Renal cortex interstitium (tissue), 11 donors: ENCODE data around the gene THOC6. TPM values are rescaled to one million over a fixed set of nuclear protein-coding genes. Genes with fewer than 3 reads are reported as not detected.

ENCODE experiments used
- DNase-seq, 11 donors: peaks; one replicate each; pipeline ENCODE4 v3.0.0-alpha.2; 2013; ENCODE audit warnings: low read depth in 9 of 11, low spot score in 4 of 11; ENCODE audit errors: extremely low read depth in 1 of 11
- polyA plus RNA-seq, 3 donors: library from polyadenylated mRNA; unstranded; fragments of 120-200 nt; gene quantifications; one replicate each; pipeline ENCODE4 v1.2.1, GENCODE V29; 2013; ENCODE audit not compliant: insufficient read length in 3 of 3

The THOC6 gene
- polyA plus RNA-seq, 3 donors = 28.2 to 35.9 (median 30.5) TPM

DNA sequence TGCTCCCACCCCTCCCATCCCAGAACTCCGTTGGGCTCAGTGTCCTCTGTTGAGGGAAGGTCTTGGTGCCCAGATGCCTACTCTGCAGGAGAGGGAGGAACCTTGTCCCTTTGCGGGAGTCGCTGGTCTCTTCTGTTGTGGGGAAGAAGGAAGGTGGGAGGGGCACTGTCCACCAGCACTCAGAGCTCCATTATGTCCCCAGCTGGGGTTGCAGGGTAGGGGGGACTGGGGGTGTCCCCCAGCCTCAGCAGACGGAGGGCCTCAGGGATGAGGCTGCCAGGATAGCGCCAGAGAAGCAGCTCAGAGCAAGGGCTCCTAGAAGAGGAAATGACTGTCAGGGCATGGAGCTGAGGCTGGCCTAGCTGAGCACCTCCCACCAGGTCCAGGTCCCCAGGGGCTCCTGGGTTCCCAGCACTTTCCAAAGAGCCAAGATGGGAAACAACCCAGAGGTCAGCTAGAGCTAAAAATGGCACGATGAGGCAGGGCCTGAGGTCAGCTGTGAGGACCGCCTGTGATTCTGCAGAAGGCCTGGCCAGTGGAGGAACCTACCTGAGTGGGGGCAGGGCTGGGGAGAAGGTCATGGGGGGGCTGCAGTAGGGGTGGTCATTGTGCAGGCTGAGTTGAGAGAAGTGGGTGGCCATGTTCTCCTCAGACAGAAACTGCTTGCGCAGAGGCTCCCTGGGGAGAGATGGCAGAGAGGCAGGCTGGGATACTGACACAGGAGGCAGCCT lies 986 bp upstream of the THOC6 start:
- no peak for DNase-seq

DNA sequence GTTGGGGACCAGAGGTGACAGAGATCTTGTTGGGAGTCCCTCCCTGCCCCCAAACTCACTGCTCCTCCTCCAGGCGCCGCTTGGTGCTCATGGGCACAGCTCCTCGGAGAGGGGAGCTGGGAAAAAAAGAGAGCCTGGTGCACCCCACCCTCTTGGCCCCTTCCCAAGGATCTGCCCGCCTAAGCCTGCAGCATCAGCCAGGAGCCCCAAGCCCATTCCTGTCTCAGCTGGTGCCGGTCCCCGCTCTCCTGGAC lies 493 bp upstream of the THOC6 start:
- DNase-seq = no peak

DNA sequence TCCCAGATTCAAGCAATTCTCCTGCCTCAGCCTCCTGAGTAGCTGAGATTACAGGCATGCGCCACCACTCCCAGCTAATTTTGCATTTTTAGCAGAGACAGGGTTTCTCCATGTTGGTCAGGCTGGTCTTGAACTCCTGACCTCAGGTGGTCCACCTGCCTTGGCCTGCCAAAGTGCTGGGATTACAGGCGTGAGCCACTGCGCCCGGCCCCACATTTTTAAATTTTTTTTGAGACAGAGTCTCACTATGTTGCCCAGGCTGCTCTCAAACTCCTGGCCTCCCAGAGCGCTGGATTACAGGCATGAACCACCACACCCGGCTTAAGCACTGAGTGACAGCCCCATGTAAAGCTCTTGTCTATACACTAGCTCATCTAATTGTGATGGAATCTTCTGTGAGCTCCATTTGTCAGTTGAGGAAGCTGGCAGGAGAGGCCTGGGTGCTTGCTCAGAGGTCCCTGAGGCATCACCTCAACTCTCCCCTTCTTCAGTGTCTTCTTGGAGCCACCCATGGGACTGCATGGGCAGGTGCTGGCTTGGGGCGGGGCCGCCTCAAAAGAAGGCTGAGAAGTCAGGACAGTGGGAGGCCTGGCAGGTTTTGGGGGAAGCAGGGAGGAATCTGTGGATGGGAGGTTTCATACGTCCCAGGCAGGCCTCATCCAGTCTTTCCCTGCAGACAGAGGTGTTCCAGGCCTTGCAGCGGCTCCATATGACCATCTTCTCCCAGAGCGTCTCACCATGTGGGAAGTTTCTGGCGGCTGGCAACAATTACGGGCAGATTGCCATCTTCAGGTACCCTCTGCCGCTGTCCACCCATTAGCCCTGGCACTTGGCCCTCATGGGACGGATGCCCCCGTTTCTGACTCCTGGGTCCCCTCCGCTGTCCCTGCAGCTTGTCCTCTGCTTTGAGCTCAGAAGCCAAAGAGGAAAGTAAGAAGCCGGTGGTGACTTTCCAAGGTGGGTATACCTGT lies 1.5 kb downstream of the THOC6 start:
- DNase-seq = no peak

DNA sequence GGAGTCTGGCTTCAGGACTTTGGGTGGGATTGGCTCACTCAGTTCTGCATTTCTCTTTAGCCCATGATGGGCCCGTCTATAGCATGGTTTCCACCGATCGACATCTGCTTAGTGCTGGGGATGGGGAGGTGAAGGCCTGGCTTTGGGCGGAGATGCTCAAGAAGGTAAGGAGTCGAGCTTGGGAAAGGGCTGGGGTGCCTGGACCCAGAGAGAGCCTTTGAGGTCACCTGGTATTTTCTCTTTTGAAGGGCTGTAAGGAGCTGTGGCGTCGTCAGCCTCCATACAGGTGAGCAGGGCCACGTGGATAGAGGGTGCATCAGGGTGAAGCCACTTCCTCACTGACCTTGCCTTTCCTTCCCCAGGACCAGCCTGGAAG lies 2.2 kb downstream of the THOC6 start:
- DNase-seq = no peak

DNA sequence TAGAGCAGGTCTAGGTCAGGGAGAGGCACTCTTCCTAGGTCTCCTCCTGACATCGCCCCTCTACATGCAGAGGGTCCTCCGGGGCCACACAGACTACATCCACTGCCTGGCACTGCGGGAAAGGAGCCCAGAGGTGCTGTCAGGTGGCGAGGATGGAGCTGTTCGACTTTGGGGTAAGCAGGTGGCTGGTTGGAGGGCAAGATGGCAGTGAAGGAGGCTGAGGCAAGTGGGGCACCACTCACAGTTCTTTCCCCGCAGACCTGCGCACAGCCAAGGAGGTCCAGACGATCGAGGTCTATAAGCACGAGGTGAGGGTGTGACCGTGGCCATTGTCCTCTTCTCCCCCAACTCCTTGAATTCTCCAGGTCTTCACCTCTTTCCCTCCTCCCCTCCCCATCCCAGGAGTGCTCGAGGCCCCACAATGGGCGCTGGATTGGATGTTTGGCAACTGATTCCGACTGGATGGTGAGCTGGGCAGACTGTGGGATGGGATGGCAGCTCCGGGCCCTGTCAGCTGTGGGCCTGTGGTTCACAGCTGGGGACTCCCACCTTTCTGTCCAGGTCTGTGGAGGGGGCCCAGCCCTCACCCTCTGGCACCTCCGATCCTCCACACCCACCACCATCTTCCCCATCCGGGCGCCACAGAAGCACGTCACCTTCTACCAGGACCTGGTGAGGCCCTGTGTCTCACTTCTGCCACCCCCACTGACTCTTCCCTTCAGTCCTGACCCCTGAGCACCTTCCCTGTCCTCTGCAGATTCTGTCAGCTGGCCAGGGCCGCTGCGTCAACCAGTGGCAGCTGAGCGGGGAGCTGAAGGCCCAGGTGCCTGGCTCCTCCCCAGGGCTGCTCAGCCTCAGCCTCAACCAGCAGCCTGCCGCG lies 3.0 kb downstream of the THOC6 start:
- no peak for DNase-seq

DNA sequence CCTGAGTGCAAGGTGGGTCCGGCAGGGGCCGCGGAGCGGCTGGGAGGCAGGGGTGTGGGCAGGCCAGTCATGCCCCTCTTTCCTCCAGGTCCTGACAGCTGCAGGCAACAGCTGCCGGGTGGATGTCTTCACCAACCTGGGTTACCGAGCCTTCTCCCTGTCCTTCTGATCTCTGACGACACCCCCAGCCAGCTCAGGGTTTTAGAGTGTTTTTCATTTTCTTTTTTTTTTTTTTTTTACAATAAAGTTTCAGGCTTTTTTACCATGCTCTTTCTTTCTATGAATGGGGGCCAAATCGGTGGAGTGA lies 3.6 kb downstream of the THOC6 start:
- DNase-seq = no peak

DNA sequence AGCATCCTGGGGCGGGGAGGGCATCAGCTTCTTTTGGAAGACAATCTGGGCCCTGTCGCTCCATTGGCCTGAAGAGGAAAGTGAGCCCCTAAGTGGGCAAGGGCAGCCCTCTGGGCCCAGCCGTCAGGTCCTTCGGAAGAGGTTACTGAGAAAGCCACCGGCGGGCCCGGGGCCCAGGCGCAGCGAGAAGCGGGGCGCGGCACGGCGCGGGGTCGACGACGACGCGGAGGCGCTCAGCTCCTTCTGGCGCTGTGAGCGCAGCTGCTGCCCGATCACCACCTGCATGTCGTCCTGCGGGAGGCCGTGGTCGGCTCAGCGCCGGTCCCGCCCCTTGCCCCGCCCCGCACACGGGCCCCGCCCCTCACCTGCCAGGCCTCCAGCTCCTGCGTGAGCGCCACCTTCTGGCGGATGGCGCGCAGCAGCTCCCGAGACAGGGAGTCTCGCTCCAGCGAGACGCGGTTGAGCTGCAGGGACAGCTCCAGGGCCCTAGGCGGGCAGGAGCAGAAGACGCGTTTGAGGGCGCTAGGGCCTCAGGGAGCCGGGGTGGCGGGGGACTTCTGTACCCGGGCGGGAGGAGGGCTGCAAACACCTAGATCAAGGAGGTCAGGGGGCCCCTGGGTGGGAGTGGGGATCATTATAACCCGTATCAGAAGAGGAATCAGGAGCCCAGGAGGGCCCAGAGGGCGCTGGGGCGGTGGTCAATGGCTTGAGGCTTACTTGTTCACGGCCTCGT lies 4.3 kb downstream of the THOC6 start:
- peak in 3 of 11 donors; percentile 80 to 83 (median 82) for DNase-seq

DNA sequence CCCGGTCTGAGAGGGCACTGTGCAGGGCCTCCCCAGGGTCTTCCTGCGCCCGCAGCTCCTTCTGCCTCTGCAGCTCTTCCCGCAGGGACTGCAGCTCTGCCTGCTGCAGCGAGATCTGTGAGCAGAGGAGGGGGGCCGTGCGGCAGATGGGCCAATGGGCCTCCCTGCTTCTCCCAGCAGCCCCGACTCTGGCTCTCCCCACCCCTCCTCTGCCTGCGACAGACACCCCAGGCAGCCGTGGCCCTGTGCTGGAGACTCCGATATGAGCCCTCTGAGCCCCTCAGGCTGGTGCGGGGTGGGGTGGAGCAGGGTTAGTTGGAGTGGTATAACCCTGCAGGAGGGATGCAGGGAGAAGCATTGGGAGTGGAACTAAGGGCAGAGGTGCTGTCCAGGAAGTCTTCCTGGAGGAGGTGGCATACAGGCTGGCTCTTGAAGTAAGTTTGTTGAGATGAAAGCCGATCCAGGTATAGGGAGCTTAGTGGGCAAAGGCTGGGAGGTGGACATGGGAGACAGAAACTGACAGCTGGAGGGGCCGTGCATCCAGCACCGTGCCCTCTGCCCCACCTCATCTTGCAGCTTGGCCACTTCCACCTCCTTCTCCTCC lies 5.0 kb downstream of the THOC6 start:
- DNase-seq = no peak

DNA sequence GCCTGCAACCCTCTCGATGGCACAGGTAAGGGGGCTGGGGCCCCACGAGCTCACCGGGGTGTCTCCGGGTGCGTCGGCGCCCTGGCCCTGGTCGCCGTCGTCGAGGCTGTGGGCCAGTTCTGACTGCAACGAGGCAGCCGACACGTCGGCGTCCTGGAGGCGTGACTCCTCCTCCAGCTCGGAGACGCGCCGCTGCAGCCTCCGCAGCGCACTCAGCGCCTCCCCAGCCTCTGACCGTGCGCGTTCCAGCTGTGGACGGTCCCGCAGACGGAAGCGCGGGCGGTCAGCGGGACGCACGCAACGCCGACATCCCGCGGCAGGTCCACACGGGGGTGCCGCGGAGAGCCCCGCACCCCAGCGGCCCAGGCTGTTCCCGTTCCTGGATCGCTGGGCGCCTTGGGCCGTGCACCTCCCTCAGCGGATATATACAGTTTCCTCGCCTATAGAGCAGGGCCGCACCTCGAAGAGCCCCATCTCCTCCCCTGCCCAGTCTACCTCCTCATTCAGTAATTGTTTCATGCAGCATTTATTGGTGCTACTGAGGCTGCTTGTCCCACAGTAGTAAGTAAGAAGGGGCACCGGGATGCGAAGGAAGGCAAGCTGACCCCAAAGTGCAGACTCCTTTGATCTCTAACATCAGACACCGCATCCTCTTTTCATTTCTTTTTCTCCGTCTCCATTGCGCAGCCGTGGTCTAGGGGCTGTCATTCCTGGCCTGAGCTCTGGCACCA lies 5.8 kb downstream of the THOC6 start:
- DNase-seq = no peak

DNA sequence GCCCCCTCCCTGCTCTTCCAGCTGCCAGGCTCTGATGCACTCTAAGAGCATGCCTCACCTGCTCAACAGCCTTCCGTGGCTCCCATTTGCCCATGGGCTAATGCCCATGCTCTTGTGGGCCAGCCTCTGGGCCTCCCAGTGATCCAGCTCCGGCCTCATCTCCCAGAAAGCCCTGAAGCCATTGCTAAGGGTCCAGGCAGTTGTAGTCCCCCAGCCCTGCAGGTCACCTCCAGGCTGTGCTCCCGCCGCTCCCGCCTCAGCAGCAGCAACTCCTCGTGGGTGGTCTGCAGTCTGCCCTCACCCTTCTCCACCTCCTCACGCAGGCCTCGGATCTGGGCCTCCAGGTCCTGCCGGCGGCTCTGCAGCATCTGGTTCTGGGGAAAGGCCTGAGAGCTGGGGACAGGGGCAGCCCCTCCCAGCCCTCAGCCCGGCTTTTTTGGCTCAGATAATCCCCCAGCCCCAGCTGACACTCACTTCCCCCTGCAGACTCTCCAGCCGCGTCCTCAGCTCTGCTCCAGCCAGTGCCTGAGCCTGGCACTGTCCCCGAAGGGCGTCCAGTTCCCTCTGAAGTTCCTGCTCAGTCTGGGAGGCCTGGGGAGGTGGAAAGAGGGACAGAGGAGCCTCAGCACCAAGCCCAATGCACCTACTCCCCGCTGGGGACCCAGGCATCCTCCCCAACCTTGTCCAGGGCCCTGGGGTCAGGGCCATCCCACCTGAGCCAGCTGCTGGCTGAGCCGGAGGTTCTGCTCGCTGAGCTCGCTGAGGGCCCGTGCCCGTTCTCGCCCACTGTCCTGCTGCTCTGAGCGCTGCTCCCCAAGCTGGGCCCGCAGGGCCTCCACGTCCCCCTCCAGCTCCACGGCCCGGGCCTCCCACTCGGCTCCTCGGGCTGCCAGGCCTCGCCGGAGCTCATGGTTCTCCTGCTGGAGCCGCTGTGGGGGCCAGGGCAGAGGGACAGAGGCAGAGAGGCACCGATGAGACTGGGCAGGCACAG lies 6.7 kb downstream of the THOC6 start:
- no peak for DNase-seq

DNA sequence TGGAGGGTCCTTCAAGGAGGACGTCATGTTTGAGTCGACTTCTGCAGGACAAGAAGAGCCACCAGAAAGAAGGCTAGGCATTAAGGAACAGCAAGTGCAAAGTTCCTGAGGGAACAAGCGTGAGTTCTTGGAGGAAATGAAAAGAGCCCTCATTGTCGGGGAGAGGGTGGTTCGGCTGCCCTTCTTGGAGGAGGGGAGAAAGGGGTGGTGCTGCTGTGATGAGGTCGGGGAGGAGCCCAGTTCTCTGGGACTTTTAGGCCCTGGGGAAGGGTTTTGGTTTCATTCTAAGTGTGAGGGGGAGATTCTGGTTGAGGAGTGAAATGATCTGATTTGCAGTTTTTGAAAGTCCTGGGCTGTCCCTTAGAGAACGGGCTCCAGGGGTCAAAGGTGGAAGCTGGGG lies 8.8 kb downstream of the THOC6 start:
- no peak for DNase-seq

DNA sequence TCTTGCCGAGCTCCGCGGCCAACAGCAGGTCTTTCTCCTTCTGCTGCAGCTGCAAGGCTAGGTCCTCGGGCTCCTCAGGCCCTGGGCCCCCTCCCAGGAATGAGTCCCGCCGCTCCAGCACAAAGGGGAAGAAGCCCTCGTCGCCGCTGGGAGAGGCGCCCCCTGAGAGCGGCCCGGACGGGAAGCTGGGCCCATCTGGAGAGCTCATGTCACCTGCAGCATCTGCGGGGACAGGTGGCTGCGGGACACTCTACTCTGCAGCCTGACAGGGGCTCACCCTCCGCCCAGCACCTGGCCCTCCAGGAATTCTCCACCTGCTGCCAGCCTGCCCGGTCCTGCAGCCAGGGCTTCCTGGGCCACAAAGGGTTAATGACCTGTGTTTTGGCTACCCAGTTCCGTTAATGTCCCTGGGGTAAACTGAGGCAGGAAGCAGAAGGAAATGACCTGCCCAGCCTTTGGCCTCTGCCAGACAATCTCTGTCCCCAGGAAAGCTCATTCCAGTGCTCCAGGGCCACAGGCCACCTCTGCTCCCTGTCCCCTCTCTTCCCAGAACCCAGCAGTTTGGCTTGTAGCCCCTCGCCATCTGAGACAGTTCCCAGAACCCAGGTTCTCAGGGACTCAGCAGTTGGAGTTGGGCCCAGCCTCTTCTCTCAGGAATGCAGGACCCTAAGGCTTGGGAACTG lies 11.6 kb downstream of the THOC6 start:
- DNase-seq = no peak

DNA sequence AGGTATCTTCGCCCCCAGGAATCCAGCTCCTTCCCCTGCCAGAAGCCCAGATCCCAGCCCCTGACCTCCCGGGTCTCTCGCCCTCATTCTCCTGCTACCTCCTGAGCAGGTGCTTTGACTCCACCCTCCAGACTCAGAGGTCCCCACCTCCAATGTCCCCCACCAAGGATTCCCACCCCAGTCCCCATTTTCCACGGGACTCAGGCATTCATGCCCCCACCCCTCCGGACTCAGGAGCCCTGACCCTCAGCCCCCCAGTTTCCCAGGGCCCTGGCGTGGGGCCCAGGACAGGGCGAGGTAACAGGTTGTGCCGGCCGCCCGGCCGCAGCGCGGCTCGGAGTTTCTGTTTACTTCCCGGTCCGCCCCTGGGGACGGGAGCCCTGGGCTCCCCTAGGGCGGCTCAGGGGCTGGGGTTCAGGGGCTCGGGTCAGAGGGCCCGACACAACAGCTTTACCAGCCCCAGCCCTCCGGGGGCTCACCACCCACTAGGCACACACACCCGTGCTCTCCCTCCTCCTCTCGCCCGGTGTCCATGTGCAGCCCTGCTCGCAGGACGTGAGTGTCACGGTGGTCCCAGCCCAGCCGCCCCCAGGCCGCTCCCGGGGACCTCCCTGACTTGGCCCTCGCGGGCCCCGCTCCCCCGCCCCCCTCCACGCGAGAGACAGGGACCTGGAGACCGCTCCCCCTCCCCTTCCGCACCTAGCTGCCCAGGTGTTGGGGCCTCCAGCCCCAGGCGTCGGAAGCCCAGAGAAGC lies 12.3 kb downstream of the THOC6 start:
- no peak for DNase-seq

DNA sequence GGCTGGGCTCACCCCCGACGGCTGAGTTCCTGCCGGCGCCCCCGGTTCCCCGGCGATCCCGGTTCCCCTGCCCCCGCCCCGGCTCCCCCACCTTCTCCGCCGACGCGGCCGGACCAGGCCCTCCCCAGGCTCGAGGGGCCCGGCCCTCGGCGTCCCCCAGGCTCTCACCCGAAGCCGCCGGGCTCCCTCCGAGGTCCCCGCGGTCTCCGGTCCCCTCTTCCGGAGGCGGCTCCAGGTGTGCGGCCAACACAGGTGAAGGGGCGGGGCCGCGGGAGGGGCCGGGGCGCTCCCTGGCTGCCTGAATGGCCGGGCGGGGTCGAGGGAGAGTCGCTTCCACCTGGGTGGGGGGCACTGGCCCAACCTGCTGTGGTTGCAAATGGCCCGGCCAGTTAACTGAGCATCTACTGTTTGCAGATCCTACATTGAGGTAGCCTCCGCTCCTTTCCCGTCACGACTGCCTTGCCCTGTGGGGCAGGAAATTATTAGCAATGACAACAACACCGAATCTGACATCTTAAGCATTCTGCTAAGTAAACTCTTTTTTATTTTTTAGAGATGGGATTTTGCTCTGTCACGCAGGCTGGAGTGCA lies 13.0 kb downstream of the THOC6 start, which contains the start of gene BICDL2:
BICDL2 (minus strand) TSS at position 219 of the 590 bp plus-strand sequence. CDS start 1,448 bp downstream, outside the sequence.
- no peak for DNase-seq

DNA sequence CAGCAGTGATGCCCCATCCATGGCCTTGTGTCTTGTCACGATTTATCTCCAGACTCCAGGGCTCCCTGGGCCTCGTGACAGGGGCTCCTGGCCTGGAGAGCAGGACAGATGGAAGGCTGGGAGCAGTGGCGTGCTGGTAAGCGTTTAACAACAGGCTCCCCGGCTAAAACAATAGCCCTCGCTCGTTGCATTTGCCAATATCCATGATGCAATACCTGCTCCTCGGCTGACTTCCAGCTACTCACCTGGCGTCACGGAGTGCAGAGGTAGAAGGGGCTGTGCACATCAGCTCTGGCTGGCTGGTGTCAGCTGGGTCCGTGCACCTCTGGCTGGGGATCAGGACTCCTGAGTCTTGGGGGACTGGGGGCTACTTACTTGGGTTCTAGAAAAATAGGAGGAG lies 14.4 kb downstream of the THOC6 start:
- no peak for DNase-seq
